ENCODE data around the gene WWC2. TPM values are rescaled to one million over a fixed set of nuclear protein-coding genes. Genes with fewer than 3 reads are reported as not detected.

The WWC2 gene
- total and polyA plus RNA-seq, 11 donors = 5.4 to 43.0 (median 33.8) TPM

GRCh38 chr4:183173580-183174526 is 74.8 kb downstream of the WWC2 start:
- peaks cover 0 to 66% (median 29%) of the 10 kb centered on the region in 12 donors for H3K4me1 ChIP-seq
- H3K36me3 ChIP-seq = no peaks in the 10 kb centered on the region
- DNase-seq (no peak), ATAC-seq (peak in 3 of 4 donors; percentile 27 to 50 (median 38))
- TF ChIP-seq CTCF (IDR thresholded peaks at IDR 0.05) (no peak), POLR2A (IDR thresholded peaks at IDR 0.05) (no peak)
- H3K9me3 ChIP-seq = no peaks in the 10 kb centered on the region
- 43 to 50% (median 48%) methylated on average over 13 of the region's 13 CpGs for WGBS, 4 donors
- H3K27ac ChIP-seq = peak overlapping the region in 2 of 12 donors; percentile 4 to 10
- peak overlapping the region in 1 of 12 donors; percentile 20 for H3K4me3 ChIP-seq
- intact Hi-C loops (cut with DNase I) = no loop called here
- no peaks in the 10 kb centered on the region for H3K27me3 ChIP-seq

GRCh38 chr4:183175631-183176232 is 76.7 kb downstream of the WWC2 start:
- TF ChIP-seq CTCF (IDR thresholded peaks at IDR 0.05) = no peak
- no peak for TF ChIP-seq POLR2A (IDR thresholded peaks at IDR 0.05)
- DNase-seq (no peak), ATAC-seq (peak in 1 of 4 donors; percentile 43)
- intact Hi-C loops (cut with DNase I) = no loop called here
- H3K27ac ChIP-seq = peak overlapping the region in 5 of 12 donors; percentile 38 to 62 (median 54)
- no peaks in the 10 kb centered on the region for H3K36me3 ChIP-seq
- peak overlapping the region in 1 of 12 donors; percentile 16 for H3K4me3 ChIP-seq
- 41 to 53% (median 47%) methylated on average over 5 of the region's 5 CpGs for WGBS, 4 donors
- H3K27me3 ChIP-seq = no peaks in the 10 kb centered on the region
- peaks cover 0 to 56% (median 24%) of the 10 kb centered on the region in 12 donors for H3K4me1 ChIP-seq
- H3K9me3 ChIP-seq = no peaks in the 10 kb centered on the region

- Histone ChIP-seq H3K4me3 (no peak overlapping the region), H3K27ac (no peak overlapping the region), H3K36me3 (no peaks in the 10 kb centered on the region), H3K27me3 (no peaks in the 10 kb centered on the region), H3K4me1 (peaks cover 0 to 51% (median 21%) of the 10 kb centered on the region in 12 donors), H3K9me3 (no peaks in the 10 kb centered on the region)
- ATAC-seq = no peak
- intact Hi-C loops (cut with DNase I) = no loop called here
- TF ChIP-seq CTCF (IDR thresholded peaks at IDR 0.05) (no peak), POLR2A (IDR thresholded peaks at IDR 0.05) (no peak)
- DNase-seq = no peak
- 93 to 99% (median 95%) methylated on average over 2 of the region's 2 CpGs for WGBS, 4 donors
These were observed 77.9 kb downstream of the WWC2 start for GRCh38 chr4:183177001-183177400.

DNA sequence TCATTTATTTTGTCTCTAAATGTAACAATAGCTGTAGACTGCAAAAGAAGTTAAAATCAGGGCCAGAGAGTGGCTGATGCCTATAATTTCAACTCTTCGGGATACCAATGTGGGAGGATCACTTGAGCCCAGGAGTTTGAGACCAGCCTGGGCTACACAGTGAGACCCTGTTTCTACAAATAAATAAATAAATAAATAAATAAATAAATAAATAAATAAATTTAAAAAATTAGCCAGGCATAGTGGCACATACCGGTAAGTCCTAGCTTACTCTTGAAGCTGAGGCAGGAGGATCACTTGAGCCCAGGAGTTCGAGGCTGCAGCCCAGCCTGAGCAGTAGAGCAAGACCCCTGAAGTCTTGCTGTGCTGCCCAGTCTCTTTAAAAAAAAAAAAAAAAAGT is 79.1 kb downstream of the WWC2 start:
- 32 to 33% (median 33%) methylated on average over 3 of the region's 3 CpGs for WGBS, 4 donors
- H3K4me1 ChIP-seq = peaks cover 0 to 47% (median 18%) of the 10 kb centered on the region in 12 donors
- ATAC-seq = no peak
- intact Hi-C loops (cut with DNase I) = no loop called here
- no peak for TF ChIP-seq POLR2A (IDR thresholded peaks at IDR 0.05)
- TF ChIP-seq CTCF (IDR thresholded peaks at IDR 0.05) = no peak
- H3K4me3 ChIP-seq = no peak overlapping the region
- DNase-seq = no peak
- H3K27ac ChIP-seq = no peak overlapping the region
- H3K9me3 ChIP-seq = no peaks in the 10 kb centered on the region
- H3K36me3 ChIP-seq = no peaks in the 10 kb centered on the region
- H3K27me3 ChIP-seq = no peaks in the 10 kb centered on the region
